NCI-H446 (cell line): ENCODE results near the gene GNG3.
"Not testable (repeated sequence)": the region's sequence is repeated elsewhere in the genome, so short reads cannot be mapped to it uniquely, and the experiment has no call there.

Experiments used
- DNase-seq, 2 experiments: peaks; one replicate each; lab custom pipeline; 2025; lab: John Stamatoyannopoulos, UW

The GNG3 gene

DNA sequence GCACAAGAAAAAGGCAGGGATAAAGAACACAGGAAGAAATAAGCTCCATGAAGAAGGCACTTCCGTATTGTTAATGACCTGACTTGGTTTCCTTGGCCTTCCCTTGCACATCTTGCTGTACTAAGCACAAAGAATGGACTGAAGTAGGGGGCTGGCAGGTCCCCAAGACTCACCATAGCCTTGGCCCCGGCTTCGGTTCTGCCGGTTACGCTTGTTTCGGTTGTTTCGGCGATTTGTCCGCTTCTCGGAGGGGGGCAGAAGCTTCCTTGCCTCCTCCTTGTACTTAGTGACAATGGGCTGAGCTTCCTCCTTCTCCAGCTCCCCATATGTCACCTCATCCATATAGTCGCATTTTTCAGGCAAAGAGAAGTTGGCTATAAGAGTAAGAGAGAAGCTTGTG lies 9.3 kb downstream of the GNG3 start:
- no peak for DNase-seq

- DNase-seq, result no peak
Observed at GRCh38 chr11:62719302-62719978, 12.0 kb downstream of the GNG3 start.

- no peak for DNase-seq
Observed at GRCh38 chr11:62721994-62722393, 14.5 kb downstream of the GNG3 start.

GRCh38 chr11:62724171-62724570 lies 16.7 kb downstream of the GNG3 start:
- no peak for DNase-seq

- DNase-seq, result no peak
Observed at GRCh38 chr11:62725646-62726045, 18.2 kb downstream of the GNG3 start.

DNA sequence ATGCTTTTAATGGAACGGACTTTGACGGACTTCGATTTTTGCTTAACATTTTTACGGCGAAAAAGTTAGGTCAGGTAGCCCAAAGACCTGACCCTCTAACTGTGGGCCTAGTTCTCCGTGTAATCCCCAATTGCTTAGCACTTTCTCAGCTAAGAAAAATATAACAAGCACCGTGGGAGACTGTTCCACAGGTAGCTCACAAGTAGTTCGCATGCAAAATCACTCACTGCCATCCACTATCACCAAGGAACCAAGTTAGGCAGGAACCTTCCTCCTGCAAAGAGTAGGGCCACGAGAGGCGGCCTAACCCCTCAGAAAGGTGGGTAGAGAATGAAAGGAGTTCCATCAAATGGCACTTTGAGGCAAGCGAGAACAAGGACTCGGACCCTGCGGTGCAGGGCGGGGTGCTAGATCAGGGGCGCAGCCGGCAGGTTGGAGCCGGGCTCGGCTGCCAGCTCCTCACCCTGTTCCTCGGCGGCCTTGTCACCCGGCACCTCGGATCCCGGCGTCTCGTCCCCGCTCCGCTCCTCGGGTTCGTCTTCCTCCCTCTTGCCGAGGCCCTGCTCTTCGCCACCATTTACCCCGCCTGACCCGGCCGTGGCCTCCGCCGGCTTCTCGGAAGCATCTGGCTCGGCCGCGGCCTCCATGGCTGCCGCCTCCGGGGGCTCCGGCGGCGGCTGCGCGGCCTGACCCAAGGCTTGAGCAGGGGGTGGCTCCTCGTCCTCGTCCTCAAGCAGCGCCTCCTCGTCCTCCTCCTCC lies 18.9 kb downstream of the GNG3 start:
- no peak for DNase-seq

GRCh38 chr11:62726915-62727164 lies 19.4 kb downstream of the GNG3 start:
- no peak for DNase-seq

- DNase-seq, result peak; percentile 99 to 100
Observed at GRCh38 chr11:62727165-62727871, 19.8 kb downstream of the GNG3 start, which contains the start of gene HNRNPUL2. TSS of gene HNRNPUL2 (minus strand) at chr11:62727457. CDS start at chr11:62727156, 301 bp downstream.

DNA sequence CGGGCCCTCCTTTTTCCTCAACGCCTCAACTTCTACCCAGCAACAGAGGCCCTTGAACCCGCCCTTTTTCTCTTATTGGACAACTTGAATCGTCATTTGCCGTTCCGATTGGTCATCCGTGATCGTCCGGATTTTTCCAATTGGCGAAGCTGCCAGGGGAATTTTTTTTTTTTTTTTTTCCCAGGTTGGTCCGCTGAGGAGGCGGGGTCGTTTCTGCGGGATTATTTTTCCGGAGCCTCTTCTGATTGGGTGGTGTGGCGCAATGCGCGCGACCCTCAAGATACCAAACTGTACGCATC lies 20.3 kb downstream of the GNG3 start:
- peak; percentile 99 for DNase-seq

DNA sequence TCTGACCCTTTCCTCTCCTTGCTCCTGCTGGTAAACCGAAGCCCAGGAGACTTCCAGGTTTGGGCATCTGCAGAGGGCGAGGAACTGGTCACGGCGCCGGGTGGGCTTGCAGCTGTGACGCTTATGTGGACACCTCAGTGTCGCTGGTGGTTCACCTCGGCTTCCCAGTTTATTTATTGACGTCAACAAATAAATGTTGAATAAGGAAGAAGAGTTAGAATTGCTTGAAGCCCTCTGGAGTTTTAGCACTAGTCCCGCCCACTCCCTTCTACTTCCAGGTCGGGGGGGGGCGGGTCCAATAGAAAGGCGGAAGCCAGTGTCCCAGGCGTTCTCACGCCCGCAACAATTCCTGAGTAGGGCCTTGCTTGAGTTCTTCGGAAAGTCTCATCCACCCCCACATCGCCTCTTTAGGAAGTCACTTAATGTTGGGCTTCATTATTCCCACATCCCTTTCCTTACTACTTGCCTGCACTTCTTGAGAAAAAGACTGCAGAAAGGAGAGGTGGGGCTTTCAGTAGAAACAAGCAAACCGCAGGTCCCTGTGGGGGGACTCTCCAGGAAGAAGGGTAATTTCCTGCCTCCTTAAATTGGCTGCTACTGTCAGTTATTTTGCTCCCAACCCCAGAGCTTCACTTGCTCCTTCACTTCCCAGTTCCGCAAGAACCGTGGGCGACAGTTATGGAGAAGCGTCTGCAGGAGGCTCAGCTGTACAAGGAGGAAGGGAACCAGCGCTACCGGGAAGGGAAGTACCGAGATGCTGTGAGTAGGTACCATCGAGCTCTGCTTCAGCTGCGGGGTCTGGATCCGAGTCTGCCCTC lies 20.9 kb downstream of the GNG3 start, which contains the start of gene TTC9C:
TTC9C (plus strand) TSS at position 316 of the 818 bp plus-strand sequence; CDS start at position 679, 363 bp downstream.
- DNase-seq, result peak; percentile 77 to 87

GRCh38 chr11:62730076-62730475 lies 22.6 kb downstream of the GNG3 start:
- DNase-seq, result not testable (repeated sequence)

DNA sequence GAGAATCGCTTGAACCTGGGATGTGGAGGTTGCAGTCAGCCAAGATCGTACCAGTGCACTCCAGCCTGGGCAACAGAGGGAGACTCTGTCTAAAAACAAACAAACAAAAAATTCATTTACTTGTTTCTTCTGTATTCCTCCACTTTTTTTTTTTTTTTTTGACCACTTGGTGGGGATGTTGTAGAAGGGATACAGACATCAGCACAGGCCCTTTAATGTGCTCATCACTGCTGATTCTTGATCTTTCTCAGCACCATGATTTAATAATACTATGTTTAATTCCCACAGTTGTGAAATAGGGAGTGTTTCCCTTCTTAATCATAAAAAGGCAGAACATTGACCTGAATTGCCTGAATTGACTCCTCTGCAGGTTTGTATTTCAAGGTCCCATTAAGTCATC lies 25.4 kb downstream of the GNG3 start:
- DNase-seq, result no peak

- DNase-seq, result no peak
Observed at GRCh38 chr11:62737196-62737595, 29.7 kb downstream of the GNG3 start.

DNA sequence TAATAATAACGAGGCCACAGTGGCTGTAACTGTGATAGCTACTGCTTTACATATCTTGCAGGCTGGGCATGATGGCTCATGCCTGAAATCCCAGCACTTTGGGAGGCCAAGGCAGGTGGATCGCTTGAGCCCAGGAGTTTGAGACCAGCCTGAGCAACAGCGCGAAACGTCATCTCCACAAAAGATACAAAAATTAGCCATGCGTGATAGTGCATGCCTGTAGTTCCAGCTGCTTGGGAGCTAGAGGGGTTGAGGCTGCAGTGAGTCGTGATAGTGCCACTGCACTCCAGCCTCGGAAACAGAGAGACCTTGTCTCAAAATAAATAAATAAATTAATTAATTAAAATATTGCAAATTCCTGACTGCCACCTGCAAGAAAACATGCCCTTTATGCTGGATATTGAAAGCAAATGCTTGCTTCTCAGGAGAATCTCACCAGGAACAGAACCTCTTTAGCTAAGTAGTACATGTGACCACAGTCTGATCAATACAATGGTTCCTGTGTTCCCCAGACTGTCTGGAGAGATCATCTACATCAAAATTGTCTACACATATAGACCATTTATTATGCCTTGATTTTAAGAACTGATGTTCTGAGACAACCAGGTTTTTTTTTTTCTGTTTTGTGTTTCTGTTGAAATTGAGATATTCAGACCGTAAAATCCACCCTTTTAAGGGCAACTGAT lies 40.1 kb downstream of the GNG3 start:
- no peak for DNase-seq

- not testable (repeated sequence) for DNase-seq
Observed at GRCh38 chr11:62749931-62750330, 42.5 kb downstream of the GNG3 start.

- DNase-seq, result no peak
Observed at GRCh38 chr11:62752177-62752785, 44.8 kb downstream of the GNG3 start.

DNA sequence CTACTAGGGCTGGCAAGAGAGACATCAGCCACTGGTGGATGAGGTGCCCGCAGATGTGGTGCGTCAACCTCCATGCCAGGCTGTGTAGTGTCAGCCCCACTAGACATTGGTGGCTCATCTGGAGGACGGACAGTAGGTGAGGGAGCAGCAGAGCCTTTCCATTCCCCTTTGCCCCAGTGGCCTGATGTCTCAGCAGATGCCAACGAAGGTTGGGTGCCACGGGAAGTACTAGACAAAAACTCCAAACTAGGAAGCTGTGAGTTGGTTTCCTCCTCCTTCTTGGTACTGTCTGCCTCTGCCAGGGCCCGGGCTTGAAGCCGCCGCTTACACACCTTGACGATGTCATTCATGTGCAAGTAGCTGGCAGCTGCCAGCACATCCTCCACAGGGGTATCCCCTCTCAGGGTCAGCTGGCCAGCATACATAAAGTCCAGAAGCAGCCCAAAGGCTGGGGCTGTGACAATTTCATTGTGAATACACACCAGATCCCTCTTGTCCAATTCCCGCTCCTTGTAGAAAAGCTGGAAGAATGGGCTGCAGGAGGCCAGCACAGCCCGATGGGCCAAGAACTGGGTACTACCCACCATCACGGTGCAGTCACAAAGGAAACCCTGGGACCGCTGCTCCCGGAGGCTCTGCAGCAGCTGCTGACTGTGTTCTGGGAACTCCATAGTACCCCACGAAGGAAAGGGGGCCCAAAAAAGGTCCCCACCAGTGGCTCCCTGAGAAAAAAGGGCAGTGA lies 45.7 kb downstream of the GNG3 start:
- no peak for DNase-seq

GRCh38 chr11:62753736-62754603 lies 46.5 kb downstream of the GNG3 start, which contains the start of gene ZBTB3:
TSS of gene ZBTB3 (minus strand) at chr11:62754160. CDS start at chr11:62753664, 496 bp downstream.
- DNase-seq, result peak; percentile 99

GRCh38 chr11:62755086-62755615 lies 47.7 kb downstream of the GNG3 start:
- no peak for DNase-seq
